NOMO-1 treated with DMSO at 0.1 percent for 48 hours (cell line): ENCODE data around the gene ANKMY1.

Experiments
- DNase-seq: peaks from one replicate; lab custom pipeline; 2025; ENCODE audit not compliant: unreplicated experiment; lab: John Stamatoyannopoulos, UW

ANKMY1 gene

GRCh38 chr2:240557808-240558207, at the start of gene ANKMY1:
Gene ANKMY1 (minus strand): TSS chr2:240557988. CDS start chr2:240557335, 653 bp downstream.
- DNase-seq, result no peak

- no peak for DNase-seq
Measured at GRCh38 chr2:240605867-240606743, 48.3 kb upstream of the ANKMY1 start.

- DNase-seq, result no peak
Measured at GRCh38 chr2:240604939-240605716, 47.3 kb upstream of the ANKMY1 start.

- peak; percentile 58 for DNase-seq
Measured at GRCh38 chr2:240604291-240604938, 46.6 kb upstream of the ANKMY1 start.

GRCh38 chr2:240603846-240604245, 46.1 kb upstream of the ANKMY1 start:
- no peak for DNase-seq

GRCh38 chr2:240603081-240603835, 45.5 kb upstream of the ANKMY1 start:
- DNase-seq, result no peak

GRCh38 chr2:240602266-240603050, 44.7 kb upstream of the ANKMY1 start:
- DNase-seq, result no peak

- no peak for DNase-seq
Measured at GRCh38 chr2:240601831-240602160, 44.0 kb upstream of the ANKMY1 start.

GRCh38 chr2:240601061-240601830, 43.5 kb upstream of the ANKMY1 start:
- no peak for DNase-seq

- no peak for DNase-seq
Measured at GRCh38 chr2:240600451-240600961, 42.7 kb upstream of the ANKMY1 start.

GRCh38 chr2:240599141-240599583, 41.4 kb upstream of the ANKMY1 start:
- DNase-seq, result no peak

GRCh38 chr2:240598311-240598911, 40.6 kb upstream of the ANKMY1 start:
- no peak for DNase-seq

GRCh38 chr2:240597419-240598181, 39.8 kb upstream of the ANKMY1 start:
- no peak for DNase-seq

- DNase-seq, result no peak
Measured at GRCh38 chr2:240597054-240597418, 39.2 kb upstream of the ANKMY1 start.

GRCh38 chr2:240596491-240596931, 38.7 kb upstream of the ANKMY1 start:
- no peak for DNase-seq

GRCh38 chr2:240596080-240596460, 38.3 kb upstream of the ANKMY1 start:
- no peak for DNase-seq

GRCh38 chr2:240595381-240596079, 37.7 kb upstream of the ANKMY1 start:
- peak; percentile 26 for DNase-seq
